ENCODE measurements around the gene PUS7.
A peak's percentile ranks its signal among the peaks of the same experiment; 100 is the strongest.
"Not testable (repeated sequence)": the region's sequence is repeated elsewhere in the genome, so short reads cannot be mapped to it uniquely, and the experiment has no call there.

The PUS7 gene

GRCh38 chr7:105444342-105444987 lies 77.6 kb downstream of the PUS7 start:
- no peak for DNase-seq

- not testable (repeated sequence) for DNase-seq
Measured at GRCh38 chr7:105442214-105442613, 79.9 kb downstream of the PUS7 start.

DNA sequence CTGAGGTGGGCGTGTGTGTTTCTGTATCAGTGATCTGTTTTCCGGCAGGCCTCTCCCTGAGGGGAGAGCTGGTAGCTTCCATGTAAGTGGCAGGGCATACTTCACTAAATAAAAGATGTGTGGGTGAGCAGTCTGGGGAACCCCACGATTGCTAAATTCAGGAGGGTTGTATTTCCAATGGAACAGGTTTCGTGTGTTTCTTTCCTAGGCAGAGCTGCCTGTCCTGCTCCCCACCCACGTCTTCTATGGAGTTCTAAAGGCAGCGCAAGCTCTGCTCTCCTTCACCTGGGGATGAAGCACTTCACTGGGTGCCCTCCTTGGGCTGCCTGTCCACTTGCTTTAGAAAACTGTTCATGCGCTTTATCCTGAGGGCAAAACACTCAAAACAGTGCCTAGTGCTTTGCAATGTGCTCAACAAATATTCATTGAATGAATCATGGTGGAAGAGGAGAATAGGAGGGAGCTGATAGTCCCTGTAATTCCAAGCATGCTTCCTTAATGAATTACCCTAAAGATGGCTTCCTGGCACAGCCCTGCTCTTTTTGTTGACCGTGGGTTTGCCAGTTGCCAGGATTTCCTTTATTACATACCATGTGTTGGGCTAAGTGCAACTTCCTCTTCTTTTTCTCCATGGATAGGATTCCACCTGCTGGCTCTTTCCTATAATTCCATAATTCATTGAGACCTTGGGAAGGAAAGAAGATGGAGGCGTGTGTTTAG lies 82.7 kb downstream of the PUS7 start:
- DNase-seq = no peak

DNA sequence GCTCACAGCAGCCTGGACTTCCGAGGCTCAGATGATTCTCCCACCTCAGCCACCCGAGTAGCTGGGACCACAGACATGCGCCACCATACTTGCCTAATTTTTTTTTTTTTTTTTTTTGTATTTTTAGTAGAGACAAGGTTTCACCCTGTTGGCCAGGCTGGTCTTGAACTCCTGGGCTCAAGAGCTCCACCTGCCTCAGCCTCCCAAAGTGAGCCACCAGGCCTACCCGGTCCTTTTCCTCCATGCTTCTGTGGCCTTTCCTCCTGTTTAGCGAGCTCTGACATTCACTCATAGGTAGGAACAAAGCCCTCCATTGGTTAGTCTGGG lies 83.3 kb downstream of the PUS7 start:
- DNase-seq = no peak

DNA sequence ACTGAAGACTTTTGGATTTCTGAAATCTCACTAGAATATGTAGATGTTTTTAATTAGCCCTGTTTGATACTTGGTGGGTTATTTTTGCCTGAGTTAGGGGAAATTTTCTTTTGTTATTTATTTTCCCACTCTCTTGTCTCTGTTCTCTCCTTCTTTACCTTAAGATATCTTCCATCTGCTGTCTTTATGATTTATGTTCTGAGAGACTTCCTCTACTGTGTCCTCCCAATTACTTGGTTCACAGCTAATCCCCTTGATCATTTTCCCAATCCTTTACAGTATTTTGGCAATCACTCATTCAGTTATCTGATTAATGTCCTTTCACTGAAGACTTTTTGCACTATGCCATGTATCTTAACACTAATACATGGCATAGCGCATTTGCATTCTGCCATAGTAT lies 83.8 kb downstream of the PUS7 start:
- no peak for DNase-seq

DNA sequence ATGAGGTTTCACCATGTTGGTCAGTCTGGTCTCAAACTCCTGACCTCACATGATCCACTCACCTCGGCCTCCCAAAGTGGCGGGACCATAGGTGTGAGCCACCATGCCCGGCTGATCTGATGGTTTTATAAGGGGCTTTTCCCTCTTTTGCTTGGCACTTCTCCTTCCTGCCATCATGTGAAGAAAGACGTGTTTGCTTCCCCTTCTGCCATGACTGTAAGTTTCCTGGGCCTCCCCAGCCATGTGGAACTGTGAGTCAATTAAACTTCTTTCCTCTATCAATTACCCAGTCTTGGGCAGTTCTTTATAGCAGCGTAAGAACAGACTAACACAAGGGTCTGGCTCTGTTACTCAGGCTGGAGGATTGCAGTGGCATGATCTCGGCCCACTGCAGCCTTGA lies 84.7 kb downstream of the PUS7 start:
- not testable (repeated sequence) for DNase-seq

GRCh38 chr7:105429746-105430612 lies 92.1 kb downstream of the PUS7 start:
- peak; percentile 50 for DNase-seq

GRCh38 chr7:105426606-105427146 lies 95.4 kb downstream of the PUS7 start:
- no peak for DNase-seq

DNA sequence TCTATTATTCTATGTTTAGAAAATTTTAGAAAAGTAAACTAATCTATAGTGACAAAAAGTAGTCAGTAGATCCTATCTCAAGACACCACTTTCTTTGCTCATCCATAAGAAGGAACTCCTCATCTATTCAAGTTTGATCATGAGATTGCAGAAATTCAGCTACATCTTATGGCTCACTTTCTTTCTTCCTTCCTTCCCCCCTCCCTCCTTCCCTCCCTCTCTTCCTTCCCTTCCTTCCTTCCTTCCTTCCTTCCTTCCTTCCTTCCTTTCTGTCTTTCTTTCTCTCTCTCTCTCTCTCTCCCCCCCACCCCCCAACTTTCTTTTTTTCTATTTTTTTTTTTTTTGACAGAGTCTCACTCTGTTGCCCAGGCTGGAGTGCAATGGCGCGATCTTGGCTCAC lies 98.1 kb downstream of the PUS7 start:
- DNase-seq = no peak

DNA sequence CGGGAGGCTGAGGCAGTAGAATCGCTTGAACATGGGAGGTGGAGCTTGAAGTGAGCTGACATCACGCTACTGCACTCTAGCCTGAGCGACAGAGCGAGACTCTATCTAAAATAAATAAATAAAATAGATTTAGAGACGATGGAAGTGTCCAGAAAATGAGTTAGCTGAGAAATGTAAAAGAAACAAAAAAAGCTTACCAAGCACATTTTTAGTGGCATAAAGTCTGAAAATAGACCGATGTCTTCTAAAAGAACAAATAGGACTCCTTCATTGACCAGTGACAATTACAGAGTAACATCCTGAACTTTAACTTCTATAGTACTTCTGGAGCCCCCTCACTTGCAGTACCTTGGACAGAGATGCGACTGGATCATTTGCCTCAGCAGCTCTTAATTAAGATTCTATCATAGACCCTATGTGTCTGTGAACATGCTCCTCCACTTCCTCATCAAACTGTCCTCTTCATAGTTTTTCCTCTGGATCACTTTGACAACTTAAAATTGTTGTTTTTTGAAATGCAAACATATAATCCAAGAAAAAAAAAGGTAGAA lies 108.1 kb downstream of the PUS7 start:
- DNase-seq = no peak

DNA sequence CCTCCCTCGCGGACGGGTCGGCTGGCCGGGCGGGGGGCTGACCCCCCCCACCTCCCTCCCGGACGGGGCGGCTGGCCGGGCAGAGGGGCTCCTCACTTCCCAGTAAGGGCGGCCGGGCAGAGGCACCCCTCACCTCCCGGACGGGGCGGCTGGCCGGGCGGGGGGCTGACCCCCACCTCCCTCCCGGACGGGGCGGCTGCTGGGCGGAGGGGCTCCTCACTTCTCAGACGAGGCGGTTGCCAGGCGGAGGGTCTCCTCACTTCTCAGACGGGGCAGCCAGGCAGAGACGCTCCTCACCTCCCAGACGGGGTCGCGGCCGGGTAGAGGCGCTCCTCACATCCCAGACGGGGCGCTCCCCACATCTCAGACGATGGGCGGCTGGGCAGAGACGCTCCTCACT lies 111.3 kb downstream of the PUS7 start:
- DNase-seq = not testable (repeated sequence)

DNA sequence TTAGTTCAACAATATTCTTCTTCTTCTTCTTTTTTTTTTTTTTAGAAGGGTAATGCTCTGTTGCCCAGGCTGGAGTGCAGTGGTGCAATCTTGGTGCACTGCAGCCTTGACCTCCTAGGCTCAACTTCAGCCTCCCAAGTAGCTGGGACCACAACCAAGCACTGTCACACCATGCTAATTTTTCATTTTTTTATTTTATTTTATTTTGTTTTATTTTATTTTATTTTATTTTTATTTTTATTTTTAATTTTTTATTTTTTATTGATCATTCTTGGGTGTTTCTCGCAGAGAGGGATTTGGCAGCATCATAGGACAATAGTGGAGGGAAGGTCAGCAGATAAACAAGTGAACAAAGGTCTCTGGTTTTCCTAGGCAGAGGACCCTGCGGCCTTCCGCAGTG lies 112.3 kb downstream of the PUS7 start:
- not testable (repeated sequence) for DNase-seq

GRCh38 chr7:105408791-105409410 lies 113.2 kb downstream of the PUS7 start:
- no peak for DNase-seq

All from activated CD4-positive, alpha-beta T cell treated with anti-CD3 and anti-CD28 coated beads, Interleukin-2, amount 50 U/mL, for 1 hour (primary cell).